GM18873 (cell line): ENCODE measurements around the gene ZNF556.
"Not testable (repeated sequence)": the region's sequence is repeated elsewhere in the genome, so short reads cannot be mapped to it uniquely, and the experiment has no call there.

ENCODE experiments used
- ATAC-seq: cut with Tn5 transposase; IDR thresholded peaks from one replicate; pipeline ENCODE4 v1.9.1; 2021; ENCODE audit warnings: mild to moderate bottlenecking, moderate library complexity, moderate number of reproducible peaks; ENCODE audit not compliant: unreplicated experiment, low FRiP score

The ZNF556 gene

GRCh38 chr19:2902590-2903218 lies 35.6 kb downstream of the ZNF556 start:
- no peak for ATAC-seq

DNA sequence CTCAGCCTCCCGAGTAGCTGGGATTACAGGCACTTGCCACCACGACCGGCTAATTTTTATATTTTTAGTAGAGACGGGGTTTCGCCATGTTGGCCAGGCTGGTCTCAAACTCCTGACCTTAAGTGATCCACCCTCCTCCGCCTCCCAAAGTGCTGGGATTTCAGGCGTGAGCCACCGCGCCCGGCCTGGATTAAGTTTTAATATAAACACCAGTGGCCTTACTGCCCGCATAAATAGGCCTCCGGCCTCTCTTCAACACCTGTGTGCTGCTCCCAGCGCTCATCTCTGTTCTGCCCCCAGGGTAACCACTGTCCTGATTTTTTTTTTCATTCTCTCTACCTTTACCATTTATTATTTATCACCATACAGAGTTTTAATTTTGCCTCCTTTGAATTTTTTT lies 36.2 kb downstream of the ZNF556 start:
- ATAC-seq: not testable (repeated sequence)

DNA sequence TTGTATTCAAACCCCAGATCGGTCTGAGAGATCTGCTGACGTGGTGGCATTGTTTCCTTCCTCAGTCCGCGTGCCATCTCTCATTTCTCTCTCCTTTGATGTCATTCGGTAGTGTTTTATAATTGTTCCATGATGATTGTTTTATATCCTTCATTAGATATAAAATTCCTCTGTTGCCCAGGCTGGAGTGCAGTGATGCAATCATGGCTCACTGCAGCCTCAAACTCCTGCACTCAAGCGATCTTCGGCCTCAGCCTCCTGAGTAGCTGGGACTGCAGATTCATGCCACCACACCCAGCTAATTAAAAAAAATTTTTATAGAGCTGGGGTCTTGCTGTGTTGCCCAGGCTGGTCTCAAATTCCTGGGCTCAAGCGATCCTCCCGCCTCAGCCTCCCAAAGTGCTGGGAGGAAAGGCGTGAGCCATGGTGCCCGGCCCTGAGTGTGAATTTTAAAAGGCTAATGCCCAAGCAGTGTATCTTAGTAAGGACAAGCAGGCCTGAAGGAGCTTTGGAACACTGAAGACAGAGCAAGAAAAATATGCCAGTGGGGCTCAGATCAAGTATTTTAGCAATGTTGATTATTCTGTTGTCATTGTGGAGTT lies 38.9 kb downstream of the ZNF556 start:
- no peak for ATAC-seq

GRCh38 chr19:2906631-2907195 lies 39.6 kb downstream of the ZNF556 start:
- no peak for ATAC-seq

GRCh38 chr19:2912306-2912705 lies 45.2 kb downstream of the ZNF556 start:
- no peak for ATAC-seq

DNA sequence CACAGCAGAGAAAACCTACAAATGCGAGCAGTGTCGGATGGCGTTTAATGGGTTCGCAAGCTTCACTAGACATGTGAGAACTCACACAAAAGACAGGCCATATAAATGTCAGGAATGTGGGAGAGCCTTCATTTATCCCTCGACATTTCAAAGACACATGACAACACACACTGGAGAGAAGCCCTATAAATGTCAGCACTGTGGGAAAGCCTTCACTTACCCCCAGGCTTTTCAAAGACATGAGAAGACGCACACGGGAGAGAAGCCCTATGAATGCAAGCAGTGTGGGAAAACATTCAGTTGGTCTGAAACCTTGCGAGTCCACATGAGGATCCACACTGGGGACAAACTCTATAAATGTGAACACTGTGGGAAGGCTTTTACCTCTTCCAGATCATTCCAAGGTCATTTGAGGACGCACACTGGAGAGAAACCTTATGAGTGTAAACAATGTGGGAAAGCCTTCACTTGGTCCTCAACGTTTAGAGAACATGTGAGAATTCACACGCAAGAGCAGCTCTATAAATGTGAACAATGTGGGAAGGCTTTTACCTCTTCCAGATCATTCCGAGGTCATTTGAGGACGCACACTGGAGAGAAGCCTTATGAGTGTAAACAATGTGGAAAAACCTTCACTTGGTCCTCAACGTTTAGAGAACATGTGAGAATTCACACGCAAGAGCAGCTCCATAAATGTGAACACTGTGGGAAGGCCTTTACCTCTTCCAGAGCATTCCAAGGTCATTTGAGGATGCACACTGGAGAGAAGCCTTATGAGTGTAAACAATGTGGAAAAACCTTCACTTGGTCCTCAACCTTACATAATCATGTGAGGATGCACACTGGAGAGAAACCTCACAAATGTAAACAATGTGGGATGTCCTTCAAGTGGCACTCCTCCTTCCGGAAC lies 50.4 kb downstream of the ZNF556 start:
- ATAC-seq: no peak

GRCh38 chr19:2922987-2923386 lies 55.9 kb downstream of the ZNF556 start:
- no peak for ATAC-seq

GRCh38 chr19:2923510-2923909 lies 56.4 kb downstream of the ZNF556 start:
- ATAC-seq: no peak

- ATAC-seq: no peak
Measured at GRCh38 chr19:2926341-2927031, 59.4 kb downstream of the ZNF556 start.

GRCh38 chr19:2927032-2927430 lies 59.9 kb downstream of the ZNF556 start:
- ATAC-seq: no peak
